HG03103 (cell line): ENCODE results near the gene NUDT5.
A peak's percentile ranks its signal among the peaks of the same experiment; 100 is the strongest.

Source experiments
- ATAC-seq: cut with Tn5 transposase; IDR thresholded peaks from one replicate; pipeline ENCODE4 v1.9.1; 2021; ENCODE audit warnings: low read depth; ENCODE audit not compliant: unreplicated experiment

The NUDT5 gene

DNA sequence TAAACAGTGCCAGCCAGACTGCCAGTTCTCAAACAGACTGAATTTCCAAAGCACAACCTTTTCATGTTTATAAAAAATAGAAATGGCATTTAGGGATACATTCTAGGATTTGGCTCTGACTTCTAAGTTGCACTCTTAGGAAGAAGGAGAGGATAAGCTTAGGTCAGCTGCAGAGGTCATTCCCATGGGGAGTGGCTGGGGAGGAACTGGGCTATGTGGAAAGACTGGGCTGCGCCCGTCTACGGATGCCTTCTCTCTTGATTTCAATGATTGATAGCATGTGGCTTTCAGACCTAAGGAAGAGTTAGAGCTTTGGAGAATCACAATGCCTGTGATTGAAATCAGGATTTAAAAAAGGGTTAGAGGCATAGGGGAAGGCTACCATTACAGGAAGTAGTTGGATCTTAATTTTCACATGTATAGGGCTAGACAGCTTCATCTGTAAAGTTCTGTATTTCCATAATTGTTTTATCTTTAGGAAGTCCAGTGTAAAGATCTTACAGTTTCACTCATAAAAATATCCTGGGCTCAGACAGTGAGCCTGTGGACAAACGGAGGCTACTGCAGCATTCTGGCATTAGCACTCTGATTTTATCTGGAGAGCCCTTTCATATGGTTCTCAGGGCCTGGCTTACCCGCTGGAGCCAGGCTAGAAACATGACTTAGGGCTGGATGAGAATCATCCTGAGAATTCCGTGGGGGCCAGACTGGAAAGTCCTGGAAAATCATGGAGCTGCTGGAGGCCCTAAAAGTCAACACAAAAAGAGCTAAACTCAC, 29.5 kb downstream of the NUDT5 start:
- no peak for ATAC-seq

DNA sequence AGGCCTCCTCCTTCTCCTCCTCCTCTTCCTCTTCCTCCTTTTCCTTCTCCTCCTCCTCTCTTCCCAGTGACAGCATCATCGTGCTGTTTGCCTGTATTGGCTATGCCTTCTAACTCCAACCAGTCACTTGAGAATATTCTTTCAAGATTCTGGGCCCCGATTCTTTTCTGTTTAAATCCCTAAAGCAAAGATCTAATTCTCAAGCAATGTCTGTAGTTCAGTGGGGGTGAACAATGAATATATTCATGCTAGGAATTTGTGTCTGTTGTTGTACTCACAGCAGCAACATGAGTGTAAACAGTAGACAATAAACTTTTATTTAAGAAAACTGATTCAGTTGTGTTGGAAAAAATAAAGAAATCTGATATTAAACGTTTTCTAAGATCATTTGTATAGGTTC, 30.7 kb downstream of the NUDT5 start:
- no peak for ATAC-seq

- ATAC-seq: no peak
Measured at GRCh38 chr10:12164085-12164484, 31.6 kb downstream of the NUDT5 start.

- ATAC-seq: no peak
Measured at GRCh38 chr10:12162927-12163326, 32.8 kb downstream of the NUDT5 start.

- no peak for ATAC-seq
Measured at GRCh38 chr10:12160664-12161063, 35.0 kb downstream of the NUDT5 start.

DNA sequence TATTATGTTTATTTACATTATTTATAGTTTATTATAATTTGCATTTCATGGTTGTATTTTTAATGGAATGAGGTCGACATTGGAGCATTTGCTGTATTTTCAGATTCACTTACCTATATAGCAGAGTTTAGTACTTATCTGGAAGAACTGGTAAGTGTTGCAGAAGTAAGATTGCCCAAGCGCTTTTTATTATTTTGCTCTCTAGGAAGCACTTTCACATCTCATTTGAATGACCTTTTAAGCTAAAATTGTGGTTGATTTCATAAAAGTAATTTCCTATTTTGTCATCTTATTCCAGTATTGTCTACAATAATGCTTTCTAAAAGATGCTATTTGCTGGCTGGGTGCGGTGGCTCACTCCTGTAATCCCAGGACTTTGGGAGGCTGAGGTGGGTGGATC, 37.6 kb downstream of the NUDT5 start:
- ATAC-seq: no peak

DNA sequence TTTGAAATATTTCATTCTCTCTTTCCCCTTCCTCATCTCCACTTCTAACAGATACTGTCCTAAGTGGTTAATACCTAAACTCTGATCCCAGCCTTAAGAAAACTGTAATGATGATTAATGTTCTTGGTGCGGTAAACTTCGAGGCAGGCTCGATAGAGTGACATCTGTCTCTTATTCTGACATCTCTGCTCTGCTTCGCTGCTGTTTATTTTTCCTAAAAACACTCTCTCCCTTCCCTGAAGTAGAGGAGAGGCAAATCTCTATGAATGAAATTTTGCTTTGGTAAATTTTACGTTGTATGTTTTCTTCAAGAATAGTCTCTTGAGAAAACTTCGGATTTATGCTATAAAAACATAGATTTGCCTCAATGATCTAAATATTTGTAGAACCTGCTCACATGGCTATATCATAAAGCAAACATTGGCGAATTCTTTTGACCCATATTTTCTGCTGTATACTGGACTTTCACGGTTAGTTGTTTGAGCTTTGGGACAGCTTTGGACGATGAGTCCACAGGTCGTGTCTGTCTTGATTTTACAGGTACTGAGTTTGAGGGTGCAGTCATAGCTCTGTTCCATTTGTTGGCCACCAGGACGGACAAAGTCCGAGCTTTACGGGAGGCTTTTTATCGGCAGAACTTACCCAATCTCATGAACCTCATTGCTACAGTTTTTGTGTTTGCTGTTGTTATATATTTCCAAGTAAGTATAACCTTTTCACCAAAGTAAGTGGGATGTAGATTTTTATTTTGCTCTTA, 39.1 kb downstream of the NUDT5 start:
- no peak for ATAC-seq

GRCh38 chr10:12154516-12154915, 41.2 kb downstream of the NUDT5 start:
- no peak for ATAC-seq

- ATAC-seq: no peak
Measured at GRCh38 chr10:12150163-12150562, 45.5 kb downstream of the NUDT5 start.

DNA sequence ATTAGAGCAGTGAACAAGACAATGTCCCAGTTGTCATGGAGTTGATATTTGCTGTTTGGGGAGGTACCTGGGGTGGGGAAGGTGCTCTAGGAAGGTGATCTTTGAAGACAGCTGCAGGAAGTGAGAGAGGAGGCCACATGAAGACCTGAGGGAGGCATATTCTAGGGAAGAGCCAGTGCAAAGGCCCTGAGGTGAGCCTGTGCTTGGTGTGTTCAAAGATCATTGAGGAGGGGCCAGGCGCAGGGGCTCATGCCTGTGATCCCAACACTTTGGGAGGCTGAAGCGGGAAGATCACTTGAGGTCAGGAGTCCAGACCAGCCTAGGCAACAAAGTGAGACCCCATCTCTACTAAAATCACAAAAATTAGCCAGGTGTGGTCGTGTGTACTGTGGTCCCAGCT, 51.2 kb downstream of the NUDT5 start:
- no peak for ATAC-seq

GRCh38 chr10:12140038-12140437, 55.7 kb downstream of the NUDT5 start:
- ATAC-seq: no peak

GRCh38 chr10:12135631-12136030, 60.1 kb downstream of the NUDT5 start:
- ATAC-seq: no peak

GRCh38 chr10:12130237-12130872, 65.3 kb downstream of the NUDT5 start:
- ATAC-seq: peak; percentile 38

DNA sequence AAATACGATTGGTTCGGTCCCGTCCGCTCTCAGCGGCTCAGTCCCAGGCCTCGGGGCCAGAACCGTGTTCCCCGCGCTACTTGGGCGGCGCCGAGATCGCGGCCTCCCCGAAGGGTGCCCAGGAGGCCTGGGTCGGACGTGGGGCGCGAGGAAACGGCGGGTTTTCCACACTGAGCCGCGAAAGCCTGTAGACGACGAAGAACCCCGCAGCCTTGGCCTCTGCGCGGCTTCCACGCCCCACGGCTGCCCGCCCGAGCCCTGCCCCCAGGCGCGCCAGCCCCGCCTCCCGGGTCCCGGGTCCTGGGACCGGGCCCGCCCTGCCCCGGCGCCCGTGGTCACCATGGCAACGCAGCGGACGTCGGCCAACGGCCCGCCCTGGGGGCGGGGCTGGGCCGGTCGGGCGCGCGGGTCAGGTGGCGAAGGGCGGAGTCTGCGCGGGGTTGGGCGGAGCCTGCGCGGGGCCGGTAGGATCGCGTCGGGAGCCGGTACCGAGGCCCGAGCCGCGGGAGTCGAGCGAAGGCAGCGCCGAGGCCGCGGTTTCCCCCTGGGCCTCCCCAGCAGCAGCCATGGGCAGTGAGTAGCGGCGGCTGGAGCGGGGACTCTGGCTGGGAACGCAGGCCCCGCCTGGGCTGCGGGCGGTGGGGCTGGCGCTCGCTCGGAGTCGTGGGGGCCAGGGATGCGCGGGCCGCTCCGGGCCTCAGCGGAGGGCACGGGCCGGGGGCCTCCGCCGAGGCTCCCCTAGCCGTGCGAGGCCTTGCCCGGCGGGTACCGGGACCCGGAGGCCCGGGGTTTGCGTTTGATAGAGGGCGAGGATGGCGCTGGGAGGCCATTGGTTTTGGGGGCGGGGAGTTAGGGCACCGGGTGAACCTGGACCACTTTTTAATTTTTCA, 66.2 kb downstream of the NUDT5 start, which contains the start of gene SEC61A2:
Gene SEC61A2 (plus strand): TSS at position 456 of the 890 bp plus-strand sequence. CDS start 111 bp downstream, at position 567.
- ATAC-seq: peak; percentile 87

- no peak for ATAC-seq
Measured at GRCh38 chr10:12121673-12122072, 74.0 kb downstream of the NUDT5 start.
